ENCODE results near the gene MINDY4B. TPM values are rescaled to one million over a fixed set of nuclear protein-coding genes. Genes with fewer than 3 reads are reported as not detected.

MINDY4B gene
- total and polyA plus RNA-seq, 2 of the 8 experiments (the other 6 are each of a cell fraction or from before 2014, with no cell fraction given) = not detected

DNA sequence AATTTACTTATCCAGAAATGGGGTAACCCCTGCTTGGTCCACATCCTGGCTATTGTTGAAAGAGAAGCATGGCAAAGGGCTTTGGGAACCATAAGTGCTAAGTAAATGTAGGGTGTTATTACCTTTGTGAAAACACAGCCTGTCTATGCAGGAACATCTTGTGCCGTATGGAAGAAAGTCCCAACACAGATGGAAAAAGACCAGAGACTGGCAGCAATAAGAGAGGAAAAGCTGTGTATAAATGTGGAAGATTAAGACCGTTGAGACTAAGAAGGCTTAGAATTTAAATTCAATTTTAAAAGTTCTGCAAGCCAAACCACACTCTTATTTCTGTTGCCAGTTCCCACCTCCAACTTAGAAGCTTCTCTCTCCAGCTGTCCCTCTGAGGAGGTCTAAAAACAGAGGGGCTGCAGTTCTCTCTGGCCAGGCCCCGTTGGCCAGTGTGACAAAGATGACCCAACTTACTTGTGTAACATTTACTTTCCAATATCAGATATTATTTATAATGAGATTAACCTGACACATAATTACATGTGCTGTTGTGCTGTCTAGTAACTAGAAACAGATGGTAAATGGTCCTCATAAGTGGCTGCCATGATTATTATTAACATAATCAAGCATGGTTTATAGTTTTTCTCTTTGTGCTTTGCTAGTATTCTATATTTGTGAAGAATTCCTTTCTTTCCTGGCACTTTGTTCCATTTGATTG is 7.0 kb downstream of the MINDY4B start (continued):
- TF ChIP-seq, protein P1, sequence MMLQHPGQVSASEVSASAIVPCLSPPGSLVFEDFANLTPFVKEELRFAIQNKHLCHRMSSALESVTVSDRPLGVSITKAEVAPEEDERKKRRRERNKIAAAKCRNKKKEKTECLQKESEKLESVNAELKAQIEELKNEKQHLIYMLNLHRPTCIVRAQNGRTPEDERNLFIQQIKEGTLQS (IDR thresholded peaks at IDR 0.05; ENCODE audit: insufficient read depth, low read depth, low read length) = no peak
- no peak for TF ChIP-seq CBX8 (IDR thresholded peaks at IDR 0.05; ENCODE audit: borderline replicate concordance, low read depth, low read length)
- TF ChIP-seq SIRT6 (IDR thresholded peaks at IDR 0.05; ENCODE audit: low read length) = no peak
- no peak for TF ChIP-seq TAF7 (optimal IDR thresholded peaks at IDR 0.05; ENCODE audit: borderline replicate concordance, low read depth, low read length)
- TF ChIP-seq SIN3A (conservative IDR thresholded peaks at IDR 0.05 in 1 of 2, IDR thresholded peaks at IDR 0.05 in 1 of 2; ENCODE audit: low read depth in 1 of 2, low read length in 2 of 2) = no peak

Data from H1 (cell line).